Gastrocnemius medialis (tissue), 4 donors: ENCODE results near the gene DDX1.

ENCODE experiments used
- POLR2A ChIP-seq, 2 donors: fragments of 450-650 bp; IDR thresholded peaks; one replicate each; pipeline ENCODE4 v1.6.1; 2017; ENCODE audit warnings: antibody characterized with exemption in 2 of 2, mild to moderate bottlenecking in 2 of 2, moderate library complexity in 2 of 2
- TF ChIP-seq, protein P1 (sequence below), 5 experiments: fragments of 450-650 bp in 3 of 5; fragments of 200-600 bp in 2 of 5; sonication (generic) in 2 of 5; IDR thresholded peaks in 4 of 5; conservative IDR thresholded peaks in 1 of 5; 1 replicate in 4 of 5; 2 replicates in 1 of 5; pipeline ENCODE4 v1.5.1; 2016 to 2019; ENCODE audit warnings: antibody characterized with exemption in 5 of 5, mild to moderate bottlenecking in 3 of 5, moderate library complexity in 3 of 5

DNA sequence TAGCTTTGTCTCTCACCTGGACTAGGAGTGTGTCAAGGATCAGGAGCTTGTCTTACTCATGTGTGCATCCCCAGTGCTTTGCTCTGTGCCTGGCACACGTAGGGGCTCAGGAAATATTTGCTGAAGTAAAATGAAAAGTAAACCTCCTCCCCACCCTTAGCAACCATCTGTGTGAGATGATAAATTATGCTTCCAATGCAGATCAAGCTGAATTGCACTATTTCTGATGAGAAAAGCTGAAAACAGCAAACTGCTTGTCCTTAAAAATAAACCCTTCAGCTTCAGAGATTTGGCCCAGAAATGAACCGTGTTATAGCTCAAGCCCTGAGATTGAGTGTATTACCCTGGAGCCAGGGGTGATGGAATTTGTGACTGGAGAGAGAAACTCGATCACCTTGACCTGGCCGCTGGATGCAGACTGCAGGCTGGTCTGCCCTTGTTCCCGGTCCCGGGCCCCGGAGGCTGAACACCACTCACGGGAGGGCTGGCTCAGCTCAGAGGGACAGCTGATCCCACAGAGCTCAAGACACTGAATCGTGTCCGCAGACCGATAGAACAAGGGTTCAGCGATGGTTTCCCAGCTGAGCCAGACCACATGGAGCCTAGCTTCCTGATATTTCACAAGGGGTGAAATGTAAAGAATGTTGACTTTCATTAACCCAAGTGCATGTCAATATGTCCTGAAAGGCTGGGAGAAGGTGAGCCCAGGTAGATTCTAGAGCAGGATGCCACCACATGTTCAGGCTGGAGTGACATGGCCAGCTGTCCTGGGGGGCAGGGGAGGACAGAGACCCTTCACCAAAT, 50.5 kb downstream of the DDX1 start:
- TF ChIP-seq, protein P1, sequence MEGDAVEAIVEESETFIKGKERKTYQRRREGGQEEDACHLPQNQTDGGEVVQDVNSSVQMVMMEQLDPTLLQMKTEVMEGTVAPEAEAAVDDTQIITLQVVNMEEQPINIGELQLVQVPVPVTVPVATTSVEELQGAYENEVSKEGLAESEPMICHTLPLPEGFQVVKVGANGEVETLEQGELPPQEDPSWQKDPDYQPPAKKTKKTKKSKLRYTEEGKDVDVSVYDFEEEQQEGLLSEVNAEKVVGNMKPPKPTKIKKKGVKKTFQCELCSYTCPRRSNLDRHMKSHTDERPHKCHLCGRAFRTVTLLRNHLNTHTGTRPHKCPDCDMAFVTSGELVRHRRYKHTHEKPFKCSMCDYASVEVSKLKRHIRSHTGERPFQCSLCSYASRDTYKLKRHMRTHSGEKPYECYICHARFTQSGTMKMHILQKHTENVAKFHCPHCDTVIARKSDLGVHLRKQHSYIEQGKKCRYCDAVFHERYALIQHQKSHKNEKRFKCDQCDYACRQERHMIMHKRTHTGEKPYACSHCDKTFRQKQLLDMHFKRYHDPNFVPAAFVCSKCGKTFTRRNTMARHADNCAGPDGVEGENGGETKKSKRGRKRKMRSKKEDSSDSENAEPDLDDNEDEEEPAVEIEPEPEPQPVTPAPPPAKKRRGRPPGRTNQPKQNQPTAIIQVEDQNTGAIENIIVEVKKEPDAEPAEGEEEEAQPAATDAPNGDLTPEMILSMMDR (IDR thresholded peaks at IDR 0.05 in 4 of 5, conservative IDR thresholded peaks at IDR 0.05 in 1 of 5) = no peak
- no peak for TF ChIP-seq POLR2A (IDR thresholded peaks at IDR 0.05)
